NCI-H128 (cell line): ENCODE results near the gene AOX1.
"Not testable (repeated sequence)": the region's sequence is repeated elsewhere in the genome, so short reads cannot be mapped to it uniquely, and the experiment has no call there.

Source experiments
- DNase-seq: peaks from one replicate; lab custom pipeline; 2025; ENCODE audit not compliant: unreplicated experiment; lab: John Stamatoyannopoulos, UW

AOX1 gene

GRCh38 chr2:200664770-200665494 lies 79.1 kb downstream of the AOX1 start:
- no peak for DNase-seq

- DNase-seq = no peak
These were observed 80.0 kb downstream of the AOX1 start for GRCh38 chr2:200665626-200666453.

GRCh38 chr2:200667413-200667812 lies 81.6 kb downstream of the AOX1 start:
- no peak for DNase-seq

DNA sequence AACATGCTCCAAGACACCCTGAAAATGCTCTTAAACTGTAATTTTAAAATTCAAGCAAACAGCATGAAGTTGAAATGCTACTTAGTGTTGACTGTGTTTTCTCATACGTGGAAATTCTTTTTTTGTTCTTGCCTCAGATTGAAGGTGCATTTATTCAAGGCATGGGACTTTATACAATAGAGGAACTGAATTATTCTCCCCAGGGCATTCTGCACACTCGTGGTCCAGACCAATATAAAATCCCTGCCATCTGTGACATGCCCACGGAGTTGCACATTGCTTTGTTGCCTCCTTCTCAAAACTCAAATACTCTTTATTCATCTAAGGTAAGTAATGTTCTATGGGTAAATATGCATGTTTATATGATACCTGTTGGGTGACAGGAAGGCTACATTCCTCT lies 82.7 kb downstream of the AOX1 start:
- DNase-seq = no peak

DNA sequence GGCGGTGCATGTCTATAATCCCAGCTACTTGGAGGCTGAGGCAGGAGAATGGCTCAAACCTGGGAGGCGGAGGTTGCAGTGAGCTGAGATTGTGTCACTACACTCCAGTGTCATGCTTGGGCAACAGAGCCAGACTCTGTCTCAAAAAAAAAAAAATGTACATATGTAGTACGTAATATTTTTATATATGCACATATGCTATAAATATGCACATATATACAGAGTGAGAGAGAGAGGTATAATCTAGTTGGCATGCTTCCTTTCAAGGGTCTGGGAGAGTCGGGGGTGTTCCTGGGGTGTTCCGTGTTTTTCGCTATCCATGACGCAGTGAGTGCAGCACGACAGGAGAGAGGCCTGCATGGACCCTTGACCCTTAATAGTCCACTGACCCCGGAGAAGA lies 83.5 kb downstream of the AOX1 start:
- no peak for DNase-seq

DNA sequence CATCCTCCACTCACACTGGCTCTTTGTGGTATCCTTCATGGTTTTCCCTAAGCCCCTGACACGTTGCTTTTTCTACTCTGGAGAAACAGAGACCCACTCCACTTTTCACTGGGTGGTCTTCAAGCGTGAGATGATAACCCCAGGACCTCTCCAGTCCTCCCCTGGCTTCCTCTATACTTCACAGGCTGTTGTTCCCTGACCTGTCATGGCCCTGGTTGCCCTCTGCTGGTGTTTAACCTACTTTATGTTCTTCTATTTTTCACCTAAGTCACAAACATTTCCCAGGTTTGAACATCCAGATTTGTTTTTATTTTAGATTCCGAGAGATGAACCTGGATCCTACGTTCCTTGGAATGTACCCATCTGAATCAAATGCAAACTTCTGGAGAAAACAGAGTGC lies 84.5 kb downstream of the AOX1 start:
- DNase-seq = no peak

GRCh38 chr2:200670751-200671150 lies 84.9 kb downstream of the AOX1 start:
- no peak for DNase-seq

DNA sequence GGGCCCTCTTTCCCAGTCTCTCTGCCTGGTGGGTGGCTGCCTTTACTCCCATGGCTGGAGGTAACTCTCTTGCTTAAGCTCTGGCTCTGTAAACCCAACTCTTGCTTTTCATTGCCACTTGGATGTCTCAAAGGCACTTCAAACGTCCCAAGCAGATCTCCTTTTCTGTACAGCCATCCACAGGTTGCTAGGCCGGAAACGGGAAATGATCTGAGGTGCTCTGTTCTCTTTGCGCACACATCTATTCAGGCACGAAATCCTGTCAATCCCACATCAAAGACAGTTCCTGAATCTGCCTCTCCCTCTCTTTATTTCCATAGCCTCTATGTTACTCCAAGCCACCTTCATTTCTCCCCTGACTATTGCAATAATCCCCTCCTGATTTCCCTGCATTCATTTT lies 87.4 kb downstream of the AOX1 start:
- no peak for DNase-seq

DNA sequence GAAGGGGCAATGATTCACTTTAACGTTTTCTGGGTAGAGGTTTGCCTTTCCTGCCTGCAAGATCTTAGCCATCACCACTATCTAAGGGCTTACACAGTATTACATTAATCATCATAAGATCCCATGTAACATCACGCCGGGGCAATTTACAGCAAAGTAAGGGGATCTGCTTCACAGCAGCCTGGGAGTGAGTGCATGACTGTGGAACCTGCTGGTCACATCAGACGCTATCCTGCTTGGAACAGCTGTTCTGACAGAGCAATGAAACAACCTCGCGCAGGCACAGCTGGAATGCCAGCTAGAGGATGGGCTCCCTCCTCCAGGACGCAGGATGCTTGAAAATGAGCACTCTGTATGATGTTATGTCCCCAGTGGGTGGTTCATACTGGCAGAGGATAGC lies 89.0 kb downstream of the AOX1 start:
- DNase-seq = no peak

DNA sequence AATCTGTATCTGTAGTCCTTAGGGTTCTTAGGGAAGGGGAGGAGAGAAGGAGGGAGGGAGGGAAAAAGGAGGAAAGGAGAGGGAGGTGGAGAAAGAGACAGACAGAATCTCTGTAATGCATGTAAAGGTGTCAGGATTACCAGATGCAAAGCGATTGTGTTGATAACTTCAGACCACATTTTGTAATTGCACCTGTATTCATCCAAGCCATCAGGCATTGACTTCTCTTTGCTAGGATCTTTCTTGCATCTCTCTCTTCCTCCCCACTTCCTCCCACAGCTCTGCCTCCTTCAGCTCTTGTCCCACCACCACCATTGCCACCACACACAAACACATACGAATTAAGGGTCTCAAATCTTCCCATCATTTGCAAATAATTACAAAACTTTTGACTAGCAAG lies 91.4 kb downstream of the AOX1 start:
- DNase-seq = no peak

DNA sequence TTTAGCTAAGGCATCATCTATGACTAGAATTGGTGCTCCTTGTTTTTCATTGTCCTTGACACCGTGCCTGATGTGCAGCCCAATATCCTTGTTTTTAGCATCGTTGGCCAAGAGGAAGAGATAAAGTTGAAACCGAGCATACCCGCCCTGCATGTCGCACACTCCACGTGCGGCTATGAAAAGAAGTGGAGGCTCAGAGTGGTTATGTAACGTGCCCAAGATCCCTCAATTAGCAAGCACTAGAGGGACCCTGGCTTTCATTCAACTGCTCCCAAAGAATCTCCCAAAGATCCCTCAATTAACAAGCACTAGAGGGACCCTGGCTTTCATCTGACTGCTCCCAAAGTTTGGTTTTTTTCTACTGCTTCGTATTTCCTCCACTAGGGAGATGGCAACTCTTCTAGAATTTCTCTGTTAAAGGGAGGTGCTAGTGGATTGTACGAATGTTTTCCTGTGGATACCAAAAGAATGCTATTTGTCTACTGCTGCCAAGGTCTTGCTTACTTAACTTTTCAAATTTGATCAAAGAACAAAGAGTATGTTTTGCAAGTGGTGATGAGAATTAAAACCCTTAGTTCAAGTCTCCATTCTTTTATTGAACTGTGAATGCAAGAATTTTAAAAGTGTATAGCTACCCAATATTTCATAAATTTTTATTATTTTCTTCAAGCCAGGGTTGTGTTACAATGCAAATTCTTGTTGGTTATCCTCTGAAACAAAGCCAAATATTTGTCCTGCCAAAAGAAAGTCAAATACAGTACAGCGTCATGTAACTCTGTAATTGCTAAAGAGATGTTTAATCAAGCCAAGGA lies 92.1 kb downstream of the AOX1 start:
- DNase-seq = no peak

DNA sequence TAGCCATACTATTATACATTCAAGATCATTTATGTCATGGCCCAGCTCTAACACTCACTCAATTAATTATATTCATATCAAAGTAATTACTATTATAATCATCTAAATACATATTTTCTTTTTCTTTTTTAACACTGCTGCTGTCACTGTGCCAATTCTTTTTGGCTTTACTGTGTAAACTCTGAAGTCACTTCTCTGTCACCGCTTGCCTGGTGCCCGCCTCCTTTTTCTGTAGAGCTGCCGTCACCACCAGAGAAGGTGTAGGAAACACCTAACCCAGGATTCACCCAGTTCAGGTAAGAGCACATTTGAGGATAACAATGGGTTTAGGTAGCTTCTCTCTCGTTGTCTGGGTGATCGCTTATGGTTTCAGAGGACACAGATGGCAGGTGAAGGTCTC lies 93.3 kb downstream of the AOX1 start:
- DNase-seq = no peak

- no peak for DNase-seq
These were observed 93.7 kb downstream of the AOX1 start for GRCh38 chr2:200679535-200679934.

GRCh38 chr2:200681697-200682096 lies 95.9 kb downstream of the AOX1 start:
- DNase-seq = no peak

GRCh38 chr2:200682407-200682806 lies 96.6 kb downstream of the AOX1 start:
- not testable (repeated sequence) for DNase-seq

GRCh38 chr2:200687922-200688920 lies 102.4 kb downstream of the AOX1 start:
- DNase-seq = no peak

DNA sequence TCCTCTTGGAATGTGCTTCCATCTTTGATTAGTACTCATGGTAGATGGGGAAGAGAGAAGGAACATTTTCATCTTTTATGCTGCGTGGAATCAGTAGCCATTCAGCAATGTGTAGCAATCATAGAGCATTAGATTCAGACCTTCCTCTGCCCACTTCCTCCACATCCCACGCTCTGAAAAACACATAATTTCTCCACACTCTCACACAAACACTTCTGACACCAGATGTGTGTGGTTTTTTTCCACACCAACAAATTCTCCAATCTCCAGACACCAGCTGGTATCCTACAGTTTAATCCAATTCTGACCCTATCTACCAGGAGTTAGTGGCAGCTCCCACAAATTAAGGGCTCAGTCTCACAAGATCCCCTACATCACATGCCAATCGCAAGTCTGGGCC lies 103.3 kb downstream of the AOX1 start:
- DNase-seq = no peak

DNA sequence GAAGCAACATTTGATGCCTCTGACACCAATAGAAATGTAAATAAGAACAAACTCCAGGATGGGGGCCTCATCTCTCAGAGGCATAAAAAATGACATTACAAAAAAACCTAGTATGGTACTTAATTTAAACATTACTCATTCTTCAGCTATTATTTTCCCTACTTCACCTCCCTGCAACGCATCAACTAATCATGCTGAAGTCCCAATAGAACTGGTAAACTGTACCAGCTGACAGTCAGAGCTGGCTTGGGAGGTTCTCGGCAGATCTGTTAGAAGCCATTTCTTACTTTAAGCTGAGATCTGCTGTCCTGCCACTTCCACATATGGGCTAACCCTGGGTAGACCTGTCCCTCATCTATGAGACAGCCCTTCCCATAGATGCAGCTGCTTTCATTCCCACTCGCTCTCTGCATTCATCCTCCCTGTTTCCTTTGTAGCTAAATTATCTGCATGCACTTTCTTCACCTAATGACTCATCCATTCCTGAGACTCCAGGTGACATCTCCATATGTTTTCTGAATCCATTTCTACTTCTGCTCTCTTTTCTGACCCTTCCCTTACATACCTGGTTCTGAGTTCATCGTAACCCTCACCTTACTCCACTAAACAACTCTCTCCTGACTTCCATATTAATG lies 108.1 kb downstream of the AOX1 start:
- DNase-seq = no peak

DNA sequence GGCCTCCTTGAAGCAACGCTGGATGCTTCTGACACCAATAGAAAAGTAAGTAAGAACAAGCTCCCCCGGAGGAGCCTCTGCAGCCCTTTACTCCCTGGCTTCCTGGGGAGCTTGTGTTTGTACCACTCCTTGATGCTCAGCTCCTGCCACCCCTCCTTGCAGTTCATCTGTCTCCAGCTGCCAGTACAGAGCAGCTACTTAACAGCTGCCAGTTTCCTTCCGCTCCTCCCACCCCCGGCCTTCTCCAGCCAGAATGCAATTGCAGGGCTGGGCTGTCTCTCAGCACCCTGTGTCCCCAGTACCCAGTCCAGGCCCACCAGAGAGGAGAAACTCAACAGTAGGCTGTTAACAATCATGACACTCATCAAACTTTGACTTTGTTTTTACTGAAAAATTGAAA lies 109.4 kb downstream of the AOX1 start:
- no peak for DNase-seq

DNA sequence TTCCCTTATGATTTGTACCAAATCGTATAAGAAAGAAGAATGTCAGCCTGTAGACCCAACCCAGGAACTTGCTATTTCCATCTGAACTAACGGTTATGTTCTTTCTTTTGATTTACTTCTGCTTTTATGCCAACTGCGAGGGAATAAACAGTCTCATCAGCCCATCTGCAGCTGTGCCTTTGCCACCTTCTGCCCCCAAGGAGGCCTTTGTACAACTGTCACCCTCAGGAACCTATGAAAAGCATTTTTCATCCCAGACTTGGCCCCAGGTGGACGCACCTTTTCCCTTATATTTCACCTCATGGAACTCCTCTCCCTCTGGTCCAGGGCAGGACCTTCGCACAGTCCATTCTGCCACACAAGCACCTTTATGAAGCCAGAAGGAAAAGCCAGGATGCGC lies 109.8 kb downstream of the AOX1 start:
- no peak for DNase-seq
